ENCODE data around the gene PCDHGA9.

- no peak for TF ChIP-seq EZH2 (IDR thresholded peaks at IDR 0.05; ENCODE audit: insufficient read depth, poor library complexity, severe bottlenecking)
- no peak for TF ChIP-seq EZH2phosphoT487 (IDR thresholded peaks at IDR 0.05; ENCODE audit: insufficient read depth, low read depth)
Measured at GRCh38 chr5:141384471-141385267, 17.9 kb upstream of the PCDHGA9 start.

Data from GM23248 (cell line).